Astrocyte of the spinal cord (primary cell): ENCODE results near the gene CCDC158.
"Not testable (repeated sequence)": the region's sequence is repeated elsewhere in the genome, so short reads cannot be mapped to it uniquely, and the experiment has no call there.

Experiments used
- DNase-seq: peaks from one replicate; pipeline ENCODE4 v3.0.0; 2011; ENCODE audit warnings: low read depth, low spot score
- H3K4me3 ChIP-seq: 2 replicates; pipeline ENCODE4 v1.5.1; 2011; ENCODE audit warnings: low read depth, mild to moderate bottlenecking, low read length, moderate library complexity
- CTCF ChIP-seq: IDR thresholded peaks from 2 replicates; pipeline ENCODE4 v1.5.1; 2012; ENCODE audit warnings: low read depth, mild to moderate bottlenecking, low read length, inconsistent platforms
- in situ Hi-C: cut with HindIII; loops from 2 replicates; pipeline ENCODE4 v1.10.0; 2017; ENCODE audit warnings: low sequenced_read_pairs

CCDC158 gene

GRCh38 chr4:76458297-76458696 lies 37.4 kb upstream of the CCDC158 start:
- H3K4me3 ChIP-seq: no peak overlapping the region
- DNase-seq: no peak
- in situ Hi-C loops: no loop called here
- TF ChIP-seq CTCF: no peak

GRCh38 chr4:76457885-76458284 lies 36.9 kb upstream of the CCDC158 start:
- H3K4me3 ChIP-seq: no peak overlapping the region
- DNase-seq: no peak
- TF ChIP-seq CTCF: no peak
- in situ Hi-C loops: no loop called here

- in situ Hi-C loops, H3K4me3 ChIP-seq, DNase-seq: not testable (repeated sequence)
Observed at GRCh38 chr4:76454073-76454472, 33.1 kb upstream of the CCDC158 start.

GRCh38 chr4:76453232-76453631 lies 32.3 kb upstream of the CCDC158 start:
- TF ChIP-seq CTCF: no peak
- DNase-seq: no peak
- in situ Hi-C loops: no loop called here
- no peak overlapping the region for H3K4me3 ChIP-seq

GRCh38 chr4:76449833-76450232 lies 28.9 kb upstream of the CCDC158 start:
- peak; percentile 26 for DNase-seq

GRCh38 chr4:76449362-76449767 lies 28.4 kb upstream of the CCDC158 start:
- in situ Hi-C loops: no loop called here
- no peak overlapping the region for H3K4me3 ChIP-seq
- no peak for TF ChIP-seq CTCF
- DNase-seq: peak; percentile 57

More at GRCh38 chr4:76449833-76450232, 28.9 kb upstream of the CCDC158 start:
- TF ChIP-seq CTCF: no peak
- in situ Hi-C loops: no loop called here
- no peak overlapping the region for H3K4me3 ChIP-seq

- in situ Hi-C loops: no loop called here
Observed at GRCh38 chr4:76448211-76448610, 27.3 kb upstream of the CCDC158 start.

More at GRCh38 chr4:76448211-76448610, 27.3 kb upstream of the CCDC158 start:
- no peak for TF ChIP-seq CTCF
- no peak for DNase-seq
- H3K4me3 ChIP-seq: no peak overlapping the region
